ENCODE results near the gene CSNK2A1. TPM values are rescaled to one million over a fixed set of nuclear protein-coding genes. Genes with fewer than 3 reads are reported as not detected.
A peak's percentile ranks its signal among the peaks of the same experiment; 100 is the strongest.

The CSNK2A1 gene
- total RNA-seq, 1 experiment from 2014 or later, result 205 TPM

- no peak for TF ChIP-seq CTCF (IDR thresholded peaks at IDR 0.05; ENCODE audit: insufficient read depth in 1 of 2, low read depth in 1 of 2, low read length in 1 of 2, severe bottlenecking in 1 of 2, unreplicated experiment in 1 of 2)
- H3K4me1 Mint-ChIP-seq (ENCODE audit: low read depth, unreplicated experiment), result peaks cover 13% of the 10 kb centered on the region
- no peaks in the 10 kb centered on the region for H3K27me3 ChIP-seq (replicated peaks; ENCODE audit: control insufficient read depth, insufficient read depth, low read length)
- H3K4me3 Mint-ChIP-seq (ENCODE audit: unreplicated experiment), result no peak overlapping the region
- DNase-seq, result no peak
- intact Hi-C loops (cut with micrococcal nuclease; ENCODE audit: unreplicated experiment), result no loop called here
- H3K27me3 Mint-ChIP-seq (ENCODE audit: insufficient read depth, unreplicated experiment), result peaks cover 3% of the 10 kb centered on the region
- H3K9me3 Mint-ChIP-seq (ENCODE audit: unreplicated experiment), result no peaks in the 10 kb centered on the region
- peaks cover 19% of the 10 kb centered on the region for H3K4me1 ChIP-seq
- no peaks in the 10 kb centered on the region for H3K9me3 ChIP-seq
- BruUV-seq (replicated peaks), result no TSS peak
- H3K27ac Mint-ChIP-seq (ENCODE audit: unreplicated experiment), result no peak overlapping the region
- H3K36me3 ChIP-seq (ENCODE audit: control insufficient read depth, insufficient read depth, low read length), result no peaks in the 10 kb centered on the region
- H3K4me3 ChIP-seq (ENCODE audit: low read depth, low read length), result no peak overlapping the region
- ChIA-PET POLR2A (no interaction called here), CTCF (interaction anchor here (0.8 kb wide), 1 partner anchor 71 kb away, joined by 3 read pairs; no protein-coding TSS in a partner anchor)
- H3K36me3 Mint-ChIP-seq (ENCODE audit: insufficient read depth, unreplicated experiment), result no peaks in the 10 kb centered on the region
These were observed 30.8 kb upstream of the CSNK2A1 start for GRCh38 chr20:574297-574942.

GRCh38 chr20:573414-574296 is 30.1 kb upstream of the CSNK2A1 start:
- Mint-ChIP-seq H3K9me3 (ENCODE audit: unreplicated experiment) (no peaks in the 10 kb centered on the region), H3K36me3 (ENCODE audit: insufficient read depth, unreplicated experiment) (no peaks in the 10 kb centered on the region), H3K4me1 (ENCODE audit: low read depth, unreplicated experiment) (peaks cover 13% of the 10 kb centered on the region), H3K4me3 (ENCODE audit: unreplicated experiment) (no peak overlapping the region), H3K27ac (ENCODE audit: unreplicated experiment) (no peak overlapping the region), H3K27me3 (ENCODE audit: insufficient read depth, unreplicated experiment) (peaks cover 3% of the 10 kb centered on the region)
- ChIA-PET POLR2A (no interaction called here), CTCF (no interaction called here)
- Histone ChIP-seq H3K4me1 (peaks cover 19% of the 10 kb centered on the region), H3K9me3 (no peaks in the 10 kb centered on the region), H3K4me3 (ENCODE audit: low read depth, low read length) (no peak overlapping the region), H3K27me3 (replicated peaks; ENCODE audit: control insufficient read depth, insufficient read depth, low read length) (no peaks in the 10 kb centered on the region), H3K36me3 (ENCODE audit: control insufficient read depth, insufficient read depth, low read length) (no peaks in the 10 kb centered on the region)
- no TSS peak for BruUV-seq (replicated peaks)
- intact Hi-C loops (cut with micrococcal nuclease; ENCODE audit: unreplicated experiment), result no loop called here
- TF ChIP-seq CTCF (IDR thresholded peaks at IDR 0.05; ENCODE audit: insufficient read depth in 1 of 2, low read depth in 1 of 2, low read length in 1 of 2, severe bottlenecking in 1 of 2, unreplicated experiment in 1 of 2), result no peak
- peak in 1 of 2 experiments; percentile 14 for DNase-seq

- Mint-ChIP-seq H3K4me3 (ENCODE audit: unreplicated experiment) (no peak overlapping the region), H3K4me1 (ENCODE audit: low read depth, unreplicated experiment) (peaks cover 13% of the 10 kb centered on the region), H3K27ac (ENCODE audit: unreplicated experiment) (no peak overlapping the region), H3K27me3 (ENCODE audit: insufficient read depth, unreplicated experiment) (peaks cover 3% of the 10 kb centered on the region), H3K36me3 (ENCODE audit: insufficient read depth, unreplicated experiment) (no peaks in the 10 kb centered on the region), H3K9me3 (ENCODE audit: unreplicated experiment) (no peaks in the 10 kb centered on the region)
- H3K9me3 ChIP-seq, result no peaks in the 10 kb centered on the region
- intact Hi-C loops (cut with micrococcal nuclease; ENCODE audit: unreplicated experiment), result no loop called here
- TF ChIP-seq CTCF (IDR thresholded peaks at IDR 0.05; ENCODE audit: insufficient read depth in 1 of 2, low read depth in 1 of 2, low read length in 1 of 2, severe bottlenecking in 1 of 2, unreplicated experiment in 1 of 2), result no peak
- no TSS peak for BruUV-seq (replicated peaks)
- ChIA-PET CTCF (interaction anchor here (0.6 to 2.3 kb wide), 3 partner anchors 22 to 156 kb away, joined by 3 to 15 read pairs (median 7); no protein-coding TSS in a partner anchor), POLR2A (no interaction called here)
- H3K36me3 ChIP-seq (ENCODE audit: control insufficient read depth, insufficient read depth, low read length), result no peaks in the 10 kb centered on the region
- no peaks in the 10 kb centered on the region for H3K27me3 ChIP-seq (replicated peaks; ENCODE audit: control insufficient read depth, insufficient read depth, low read length)
- no peak for DNase-seq
- H3K4me3 ChIP-seq (ENCODE audit: low read depth, low read length), result no peak overlapping the region
- H3K4me1 ChIP-seq, result peaks cover 24% of the 10 kb centered on the region
These were observed 29.1 kb upstream of the CSNK2A1 start for GRCh38 chr20:572727-573126.
